K562 (cell line): ENCODE data around the gene CMIP. TPM values are rescaled to one million over a fixed set of nuclear protein-coding genes. Genes with fewer than 3 reads are reported as not detected.
A peak's percentile ranks its signal among the peaks of the same experiment; 100 is the strongest.

Source experiments
- GATAD2A ChIP-seq: fragments of 450-650 bp; IDR thresholded peaks from 2 replicates; pipeline ENCODE4 v1.6.1; 2017
- GATAD2B ChIP-seq: fragments of 450-650 bp; IDR thresholded peaks from 2 replicates; pipeline ENCODE4 v1.6.1; 2017; ENCODE audit warnings: mild to moderate bottlenecking, borderline replicate concordance
- NFXL1 ChIP-seq: fragments of 450-650 bp; formaldehyde crosslinking; IDR thresholded peaks from 2 replicates; pipeline ENCODE4 v1.4.0; 2021; ENCODE audit warnings: mild to moderate bottlenecking
- NFYB ChIP-seq: IDR thresholded peaks from 2 replicates; pipeline ENCODE4 v1.6.1; 2011; ENCODE audit warnings: mild to moderate bottlenecking, moderate library complexity; ENCODE audit not compliant: insufficient read length; ENCODE audit errors: extremely low read depth
- RNF2 ChIP-seq: sonication (generic); IDR thresholded peaks from 2 replicates; pipeline ENCODE4 v1.6.1; 2016
- TBL1XR1 ChIP-seq, 2 experiments: IDR thresholded peaks; 2 replicates each; pipeline ENCODE4 v1.6.1; 2012; ENCODE audit warnings: improper control_type of control experiment in 2 of 2, low read length in 2 of 2, mild to moderate bottlenecking in 1 of 2
- ZBTB8A ChIP-seq: fragments of 450-650 bp; IDR thresholded peaks from 2 replicates; pipeline ENCODE4 v1.6.1; 2018; ENCODE audit warnings: mild to moderate bottlenecking, moderate library complexity; ENCODE audit not compliant: partially characterized antibody
- ZNF324 ChIP-seq: fragments of 250-450 bp; sonication (Bioruptor Pico); IDR thresholded peaks from 2 replicates; pipeline ENCODE4 v1.4.0; 2020; ENCODE audit warnings: mild to moderate bottlenecking
- polyA plus RNA-seq, 8 experiments: library from polyadenylated mRNA; depleted of rRNA in 4 of 8; stranded (reverse) in 5 of 8; unstranded in 3 of 8; fragments of >200 nt; fragmentation: Nextera tagmentation in 2 of 8; fragmentation: Illumina TruSeq in 1 of 8; extraction: Ambion mirVana in 2 of 8; extraction: Trizol in 1 of 8; gene quantifications; 2 replicates each; pipeline versions ENCODE4 v1.2.1 to v1.2.3, GENCODE V29; 2011 to 2014; ENCODE audit warnings: inconsistent platforms in 1 of 8, missing spikeins in 1 of 8
- total RNA-seq, 7 experiments: library from RNA; depleted of rRNA in 6 of 7; stranded (reverse); fragments of >200 nt in 6 of 7; fragmentation: Illumina TruSeq in 2 of 7; extraction: Trizol in 2 of 7; gene quantifications; 2 replicates each; pipeline versions ENCODE4 v1.2.1 to v1.2.3, GENCODE V29; 2011 to 2021; ENCODE audit warnings: low replicate concordance in 1 of 7
- TF ChIP-seq, protein P1 (sequence below): sonication (generic); formaldehyde crosslinking; IDR thresholded peaks from 2 replicates; pipeline ENCODE4 v1.8.1; 2022; ENCODE audit warnings: missing genetic modification reagents
- TF ChIP-seq, protein P2 (sequence below): fragments of 250-450 bp; sonication (Bioruptor Pico); IDR thresholded peaks from 2 replicates; pipeline ENCODE4 v1.5.0; 2020; ENCODE audit warnings: mild to moderate bottlenecking
- TF ChIP-seq, protein P3 (sequence below): sonication (generic); formaldehyde crosslinking; IDR thresholded peaks from 2 replicates; pipeline ENCODE4 v1.8.0; 2022; ENCODE audit warnings: missing genetic modification reagents, mild to moderate bottlenecking, borderline replicate concordance
- TF ChIP-seq, protein P4 (sequence below): fragments of 250-450 bp; sonication (Bioruptor Pico); IDR thresholded peaks from 2 replicates; pipeline ENCODE4 v1.4.0; 2020; ENCODE audit warnings: mild to moderate bottlenecking, moderate library complexity
- TF ChIP-seq, protein P5 (sequence below): IDR thresholded peaks from 2 replicates; pipeline ENCODE4 v1.6.1; 2016; ENCODE audit warnings: missing genetic modification characterization, missing compliant biosample characterization
- TF ChIP-seq, protein P6 (sequence below): fragments of 450-650 bp; formaldehyde crosslinking; conservative IDR thresholded peaks from 2 replicates; pipeline ENCODE4 v1.4.0; 2022; ENCODE audit warnings: mild to moderate bottlenecking, missing genetic modification characterization
- TF ChIP-seq, protein P7 (sequence below): fragments of 250-450 bp; sonication (Bioruptor Pico); IDR thresholded peaks from 2 replicates; pipeline ENCODE4 v1.4.0; 2020

The CMIP gene
- total and polyA plus RNA-seq, 9 of the 15 experiments (the other 6 are each of a cell fraction or from before 2014, with no cell fraction given): 0.94 to 82.5 (median 10.3) TPM

DNA sequence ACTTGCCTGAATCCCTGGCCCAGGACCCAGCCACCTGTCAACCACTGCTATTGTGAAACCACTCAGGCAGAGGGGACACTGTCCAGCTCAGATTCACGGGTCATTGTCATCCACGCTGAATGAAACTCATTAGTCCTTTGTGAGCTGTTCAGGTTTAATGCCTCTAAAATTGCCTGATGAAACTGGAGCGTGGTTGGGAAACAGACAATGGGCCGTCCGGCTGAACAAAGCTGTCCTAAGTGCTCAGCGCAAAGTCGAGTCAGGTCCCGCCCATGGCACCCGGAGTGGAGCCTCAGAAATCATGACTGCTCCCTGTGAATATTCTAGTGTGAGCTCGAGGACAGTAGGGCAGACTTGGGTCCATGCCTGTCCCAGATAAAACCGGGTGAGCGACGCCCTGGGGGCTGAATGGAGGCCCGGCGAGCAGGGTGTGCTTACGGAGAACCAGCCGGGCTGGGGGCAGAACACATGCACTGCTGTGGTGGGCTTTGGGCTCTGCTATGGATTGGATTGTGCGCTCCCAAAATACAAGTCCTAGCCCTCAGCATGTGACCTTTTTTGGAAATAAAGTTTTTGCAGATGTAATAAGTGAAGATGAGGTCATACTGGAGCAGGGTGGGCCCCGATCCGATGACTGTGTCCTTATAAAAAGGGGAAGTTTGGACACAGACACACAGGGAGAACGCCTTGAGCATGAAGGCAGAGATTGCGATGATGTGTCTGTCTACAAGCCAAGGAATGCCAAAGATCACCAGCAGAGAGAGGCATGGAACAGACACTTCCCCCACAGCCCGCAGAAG, 12.9 kb upstream of the CMIP start (continued):
- TF ChIP-seq, protein P1, sequence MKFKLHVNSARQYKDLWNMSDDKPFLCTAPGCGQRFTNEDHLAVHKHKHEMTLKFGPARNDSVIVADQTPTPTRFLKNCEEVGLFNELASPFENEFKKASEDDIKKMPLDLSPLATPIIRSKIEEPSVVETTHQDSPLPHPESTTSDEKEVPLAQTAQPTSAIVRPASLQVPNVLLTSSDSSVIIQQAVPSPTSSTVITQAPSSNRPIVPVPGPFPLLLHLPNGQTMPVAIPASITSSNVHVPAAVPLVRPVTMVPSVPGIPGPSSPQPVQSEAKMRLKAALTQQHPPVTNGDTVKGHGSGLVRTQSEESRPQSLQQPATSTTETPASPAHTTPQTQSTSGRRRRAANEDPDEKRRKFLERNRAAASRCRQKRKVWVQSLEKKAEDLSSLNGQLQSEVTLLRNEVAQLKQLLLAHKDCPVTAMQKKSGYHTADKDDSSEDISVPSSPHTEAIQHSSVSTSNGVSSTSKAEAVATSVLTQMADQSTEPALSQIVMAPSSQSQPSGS (CRISPR knock-in tag): peak; percentile 60; the same call in 1 of the 2 replicates
- TF ChIP-seq, protein P2, sequence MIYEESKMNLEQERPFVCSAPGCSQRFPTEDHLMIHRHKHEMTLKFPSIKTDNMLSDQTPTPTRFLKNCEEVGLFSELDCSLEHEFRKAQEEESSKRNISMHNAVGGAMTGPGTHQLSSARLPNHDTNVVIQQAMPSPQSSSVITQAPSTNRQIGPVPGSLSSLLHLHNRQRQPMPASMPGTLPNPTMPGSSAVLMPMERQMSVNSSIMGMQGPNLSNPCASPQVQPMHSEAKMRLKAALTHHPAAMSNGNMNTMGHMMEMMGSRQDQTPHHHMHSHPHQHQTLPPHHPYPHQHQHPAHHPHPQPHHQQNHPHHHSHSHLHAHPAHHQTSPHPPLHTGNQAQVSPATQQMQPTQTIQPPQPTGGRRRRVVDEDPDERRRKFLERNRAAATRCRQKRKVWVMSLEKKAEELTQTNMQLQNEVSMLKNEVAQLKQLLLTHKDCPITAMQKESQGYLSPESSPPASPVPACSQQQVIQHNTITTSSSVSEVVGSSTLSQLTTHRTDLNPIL (CRISPR knock-in tag): no peak
- TF ChIP-seq TBL1XR1 (IDR thresholded peaks at IDR 0.05; ENCODE audit: low read length in 2 of 2): no peak
- TF ChIP-seq, protein P3, sequence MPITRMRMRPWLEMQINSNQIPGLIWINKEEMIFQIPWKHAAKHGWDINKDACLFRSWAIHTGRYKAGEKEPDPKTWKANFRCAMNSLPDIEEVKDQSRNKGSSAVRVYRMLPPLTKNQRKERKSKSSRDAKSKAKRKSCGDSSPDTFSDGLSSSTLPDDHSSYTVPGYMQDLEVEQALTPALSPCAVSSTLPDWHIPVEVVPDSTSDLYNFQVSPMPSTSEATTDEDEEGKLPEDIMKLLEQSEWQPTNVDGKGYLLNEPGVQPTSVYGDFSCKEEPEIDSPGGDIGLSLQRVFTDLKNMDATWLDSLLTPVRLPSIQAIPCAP: no peak
- no peak for TF ChIP-seq GATAD2B
- no peak for TF ChIP-seq ZBTB8A
- TF ChIP-seq, protein P4, sequence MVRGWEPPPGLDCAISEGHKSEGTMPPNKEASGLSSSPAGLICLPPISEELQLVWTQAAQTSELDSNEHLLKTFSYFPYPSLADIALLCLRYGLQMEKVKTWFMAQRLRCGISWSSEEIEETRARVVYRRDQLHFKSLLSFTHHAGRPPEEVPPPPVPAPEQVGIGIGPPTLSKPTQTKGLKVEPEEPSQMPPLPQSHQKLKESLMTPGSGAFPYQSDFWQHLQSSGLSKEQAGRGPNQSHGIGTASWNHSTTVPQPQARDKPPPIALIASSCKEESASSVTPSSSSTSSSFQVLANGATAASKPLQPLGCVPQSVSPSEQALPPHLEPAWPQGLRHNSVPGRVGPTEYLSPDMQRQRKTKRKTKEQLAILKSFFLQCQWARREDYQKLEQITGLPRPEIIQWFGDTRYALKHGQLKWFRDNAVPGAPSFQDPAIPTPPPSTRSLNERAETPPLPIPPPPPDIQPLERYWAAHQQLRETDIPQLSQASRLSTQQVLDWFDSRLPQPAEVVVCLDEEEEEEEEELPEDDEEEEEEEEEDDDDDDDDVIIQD: no peak
- 0 out of 2 replicates have a peak, but pooled peaks have one; percentile 27 for TF ChIP-seq RNF2
- TF ChIP-seq, protein P5, sequence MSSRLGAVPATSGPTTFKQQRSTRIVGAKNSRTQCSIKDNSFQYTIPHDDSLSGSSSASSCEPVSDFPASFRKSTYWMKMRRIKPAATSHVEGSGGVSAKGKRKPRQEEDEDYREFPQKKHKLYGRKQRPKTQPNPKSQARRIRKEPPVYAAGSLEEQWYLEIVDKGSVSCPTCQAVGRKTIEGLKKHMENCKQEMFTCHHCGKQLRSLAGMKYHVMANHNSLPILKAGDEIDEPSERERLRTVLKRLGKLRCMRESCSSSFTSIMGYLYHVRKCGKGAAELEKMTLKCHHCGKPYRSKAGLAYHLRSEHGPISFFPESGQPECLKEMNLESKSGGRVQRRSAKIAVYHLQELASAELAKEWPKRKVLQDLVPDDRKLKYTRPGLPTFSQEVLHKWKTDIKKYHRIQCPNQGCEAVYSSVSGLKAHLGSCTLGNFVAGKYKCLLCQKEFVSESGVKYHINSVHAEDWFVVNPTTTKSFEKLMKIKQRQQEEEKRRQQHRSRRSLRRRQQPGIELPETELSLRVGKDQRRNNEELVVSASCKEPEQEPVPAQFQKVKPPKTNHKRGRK: no peak
- no peak for TF ChIP-seq GATAD2A
- TF ChIP-seq NFYB: no peak
- no peak for TF ChIP-seq ZNF324 (CRISPR knock-in tag)
- TF ChIP-seq, protein P6, sequence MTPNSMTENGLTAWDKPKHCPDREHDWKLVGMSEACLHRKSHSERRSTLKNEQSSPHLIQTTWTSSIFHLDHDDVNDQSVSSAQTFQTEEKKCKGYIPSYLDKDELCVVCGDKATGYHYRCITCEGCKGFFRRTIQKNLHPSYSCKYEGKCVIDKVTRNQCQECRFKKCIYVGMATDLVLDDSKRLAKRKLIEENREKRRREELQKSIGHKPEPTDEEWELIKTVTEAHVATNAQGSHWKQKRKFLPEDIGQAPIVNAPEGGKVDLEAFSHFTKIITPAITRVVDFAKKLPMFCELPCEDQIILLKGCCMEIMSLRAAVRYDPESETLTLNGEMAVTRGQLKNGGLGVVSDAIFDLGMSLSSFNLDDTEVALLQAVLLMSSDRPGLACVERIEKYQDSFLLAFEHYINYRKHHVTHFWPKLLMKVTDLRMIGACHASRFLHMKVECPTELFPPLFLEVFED: no peak
- no peak for TF ChIP-seq NFXL1
- TF ChIP-seq, protein P7, sequence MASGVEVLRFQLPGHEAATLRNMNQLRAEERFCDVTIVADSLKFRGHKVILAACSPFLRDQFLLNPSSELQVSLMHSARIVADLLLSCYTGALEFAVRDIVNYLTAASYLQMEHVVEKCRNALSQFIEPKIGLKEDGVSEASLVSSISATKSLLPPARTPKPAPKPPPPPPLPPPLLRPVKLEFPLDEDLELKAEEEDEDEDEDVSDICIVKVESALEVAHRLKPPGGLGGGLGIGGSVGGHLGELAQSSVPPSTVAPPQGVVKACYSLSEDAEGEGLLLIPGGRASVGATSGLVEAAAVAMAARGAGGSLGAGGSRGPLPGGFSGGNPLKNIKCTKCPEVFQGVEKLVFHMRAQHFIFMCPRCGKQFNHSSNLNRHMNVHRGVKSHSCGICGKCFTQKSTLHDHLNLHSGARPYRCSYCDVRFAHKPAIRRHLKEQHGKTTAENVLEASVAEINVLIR: no peak
